OCI-LY7 (cell line): ENCODE measurements around the gene CA9.

ENCODE experiments used
- EZH2phosphoT487 ChIP-seq: fragments of 200-600 bp; sonication (generic); IDR thresholded peaks from 2 replicates; pipeline ENCODE4 v1.6.1; 2018; ENCODE audit warnings: low read depth, borderline replicate concordance, mild to moderate bottlenecking, mixed run types, antibody characterized with exemption, low read length, moderate library complexity, mixed read lengths
- TF ChIP-seq, protein P1 (sequence below): fragments of 200-600 bp; sonication (generic); conservative IDR thresholded peaks from 2 replicates; pipeline ENCODE4 v1.5.1; 2014; ENCODE audit warnings: mild to moderate bottlenecking, antibody characterized with exemption, low read length, moderate library complexity, mixed read lengths

DNA sequence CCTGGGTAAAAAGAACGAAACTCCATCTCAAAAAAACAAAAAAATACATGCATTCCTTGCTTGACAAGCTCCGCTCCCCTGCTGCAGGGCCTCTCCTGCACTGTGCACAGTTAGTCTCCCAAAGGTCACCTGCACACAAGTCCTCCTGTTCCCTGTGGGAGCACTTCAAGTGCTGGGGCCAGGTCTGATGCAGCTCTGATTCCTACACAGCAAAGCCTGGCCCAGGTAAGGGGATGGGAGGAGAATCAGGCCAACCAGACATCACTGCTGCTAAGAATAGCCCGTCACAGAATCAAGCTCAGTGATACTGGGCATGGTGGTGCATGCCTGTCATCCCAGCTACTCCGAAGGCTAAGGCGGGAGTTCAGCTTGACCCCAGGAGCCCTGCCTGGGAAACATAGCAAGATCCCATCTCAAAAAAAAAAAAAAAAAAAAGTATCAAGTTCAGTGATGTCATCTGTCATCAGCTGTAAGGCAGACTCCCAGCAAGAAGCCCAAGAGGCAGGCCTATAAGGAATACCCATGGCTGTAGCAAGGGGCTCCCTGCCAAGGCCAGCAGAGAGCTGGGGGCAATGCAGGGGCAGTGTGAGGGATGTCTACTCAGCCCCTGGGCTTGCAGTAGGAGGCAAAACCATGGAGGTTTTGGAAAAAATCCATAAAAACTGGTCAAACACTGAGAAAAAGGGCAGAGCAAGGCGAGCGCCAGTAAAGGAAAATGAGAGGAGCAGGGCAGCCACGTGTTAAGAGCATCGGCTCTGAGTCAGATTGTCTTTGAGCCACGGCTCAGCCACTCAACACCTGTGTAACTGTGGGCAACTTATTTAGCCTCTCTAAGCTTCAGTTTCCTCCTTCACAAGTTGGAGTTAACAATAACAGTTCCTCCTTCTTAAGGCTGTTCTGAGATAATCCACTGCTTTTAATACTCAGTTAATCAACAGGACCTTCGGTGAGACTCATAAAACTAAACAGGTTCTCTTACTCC lies 12.8 kb downstream of the CA9 start:
- TF ChIP-seq, protein P1, sequence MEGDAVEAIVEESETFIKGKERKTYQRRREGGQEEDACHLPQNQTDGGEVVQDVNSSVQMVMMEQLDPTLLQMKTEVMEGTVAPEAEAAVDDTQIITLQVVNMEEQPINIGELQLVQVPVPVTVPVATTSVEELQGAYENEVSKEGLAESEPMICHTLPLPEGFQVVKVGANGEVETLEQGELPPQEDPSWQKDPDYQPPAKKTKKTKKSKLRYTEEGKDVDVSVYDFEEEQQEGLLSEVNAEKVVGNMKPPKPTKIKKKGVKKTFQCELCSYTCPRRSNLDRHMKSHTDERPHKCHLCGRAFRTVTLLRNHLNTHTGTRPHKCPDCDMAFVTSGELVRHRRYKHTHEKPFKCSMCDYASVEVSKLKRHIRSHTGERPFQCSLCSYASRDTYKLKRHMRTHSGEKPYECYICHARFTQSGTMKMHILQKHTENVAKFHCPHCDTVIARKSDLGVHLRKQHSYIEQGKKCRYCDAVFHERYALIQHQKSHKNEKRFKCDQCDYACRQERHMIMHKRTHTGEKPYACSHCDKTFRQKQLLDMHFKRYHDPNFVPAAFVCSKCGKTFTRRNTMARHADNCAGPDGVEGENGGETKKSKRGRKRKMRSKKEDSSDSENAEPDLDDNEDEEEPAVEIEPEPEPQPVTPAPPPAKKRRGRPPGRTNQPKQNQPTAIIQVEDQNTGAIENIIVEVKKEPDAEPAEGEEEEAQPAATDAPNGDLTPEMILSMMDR = no peak
- TF ChIP-seq EZH2phosphoT487 = no peak
